Activated T-cell treated with anti-CD3 and anti-CD28 coated beads, Interleukin-2, amount 50 U/mL, for 72 hours (primary cell): ENCODE measurements around the gene TWSG1. TPM values are rescaled to one million over a fixed set of nuclear protein-coding genes. Genes with fewer than 3 reads are reported as not detected.
A peak's percentile ranks its signal among the peaks of the same experiment; 100 is the strongest.
"Not testable (repeated sequence)": the region's sequence is repeated elsewhere in the genome, so short reads cannot be mapped to it uniquely, and the experiment has no call there.

Experiments
- ATAC-seq, 2 donors: fragments of 150-1000 bp; cut with Tn5 transposase; replicated peaks in 1 of 2; 2 replicates each; pipeline ENCODE4 v1.10.0; 2021; ENCODE audit warnings: moderate library complexity in 2 of 2, mild to moderate bottlenecking in 1 of 2
- DNase-seq, 2 donors: peaks; one replicate each; pipeline ENCODE4 v3.0.0; 2021 to 2022; ENCODE audit warnings: mixed read lengths in 1 of 2
- H3K27ac Mint-ChIP-seq: one replicate; pipeline ENCODE4 v1.8.0; 2022; ENCODE audit warnings: mild to moderate bottlenecking, moderate library complexity, mixed read lengths
- H3K27me3 Mint-ChIP-seq: one replicate; pipeline ENCODE4 v1.8.0; 2022; ENCODE audit warnings: low read depth, mixed read lengths
- H3K36me3 Mint-ChIP-seq, 2 donors: one replicate each; pipeline ENCODE4 v1.8.0; 2022; ENCODE audit warnings: mixed read lengths in 2 of 2, mild to moderate bottlenecking in 1 of 2; ENCODE audit not compliant: insufficient read depth in 2 of 2
- H3K4me1 Mint-ChIP-seq: one replicate; pipeline ENCODE4 v1.8.0; 2022; ENCODE audit warnings: low read depth, mixed read lengths
- H3K4me3 Mint-ChIP-seq, 2 donors: one replicate each; pipeline ENCODE4 v1.8.0; 2022; ENCODE audit warnings: mild to moderate bottlenecking in 2 of 2, mixed read lengths in 2 of 2, moderate library complexity in 2 of 2
- H3K9me3 Mint-ChIP-seq, 2 donors: one replicate each; pipeline ENCODE4 v1.8.0; 2022; ENCODE audit warnings: mixed read lengths in 2 of 2
- total RNA-seq, 2 donors: library from RNA; stranded (reverse); gene quantifications; one replicate each; pipeline ENCODE4 v1.2.3, GENCODE V29; 2022

TWSG1 gene
- total RNA-seq, 2 donors from 2014 or later, result 10.3 to 16.4 TPM

DNA sequence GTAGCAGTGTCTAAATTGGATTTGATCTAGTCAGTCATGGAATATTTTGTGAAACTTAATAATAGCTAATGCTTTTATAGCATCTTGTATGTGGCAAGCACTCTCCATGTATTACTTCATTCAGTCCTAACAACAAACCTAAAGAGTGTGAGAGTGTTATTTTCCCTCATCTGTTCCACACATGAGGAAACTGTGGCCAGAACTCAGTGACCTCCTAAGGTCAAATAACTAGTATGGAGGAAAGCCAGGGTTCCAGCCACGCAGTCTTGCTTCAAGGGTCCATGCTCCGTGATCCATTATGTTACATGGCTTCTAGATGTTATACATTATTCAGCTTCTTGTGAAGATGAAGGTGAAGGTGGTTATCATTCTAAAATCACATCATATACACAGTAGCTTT, 45.5 kb downstream of the TWSG1 start:
- no peaks in the 10 kb centered on the region for H3K36me3 Mint-ChIP-seq
- H3K27ac Mint-ChIP-seq, result no peak overlapping the region
- ATAC-seq (no peak), DNase-seq (no peak)
- no peaks in the 10 kb centered on the region for H3K27me3 Mint-ChIP-seq
- H3K4me1 Mint-ChIP-seq, result no peaks in the 10 kb centered on the region
- H3K4me3 Mint-ChIP-seq, result no peak overlapping the region
- H3K9me3 Mint-ChIP-seq, result peaks cover 0 to 1% of the 10 kb centered on the region in 2 donors

- Mint-ChIP-seq H3K36me3 (no peaks in the 10 kb centered on the region), H3K27ac (no peak overlapping the region), H3K9me3 (peaks cover 0 to 1% of the 10 kb centered on the region in 2 donors), H3K4me3 (no peak overlapping the region), H3K4me1 (no peaks in the 10 kb centered on the region), H3K27me3 (no peaks in the 10 kb centered on the region)
- no peak for ATAC-seq
- DNase-seq, result no peak
Measured at GRCh38 chr18:9380621-9381395, 46.2 kb downstream of the TWSG1 start.

DNA sequence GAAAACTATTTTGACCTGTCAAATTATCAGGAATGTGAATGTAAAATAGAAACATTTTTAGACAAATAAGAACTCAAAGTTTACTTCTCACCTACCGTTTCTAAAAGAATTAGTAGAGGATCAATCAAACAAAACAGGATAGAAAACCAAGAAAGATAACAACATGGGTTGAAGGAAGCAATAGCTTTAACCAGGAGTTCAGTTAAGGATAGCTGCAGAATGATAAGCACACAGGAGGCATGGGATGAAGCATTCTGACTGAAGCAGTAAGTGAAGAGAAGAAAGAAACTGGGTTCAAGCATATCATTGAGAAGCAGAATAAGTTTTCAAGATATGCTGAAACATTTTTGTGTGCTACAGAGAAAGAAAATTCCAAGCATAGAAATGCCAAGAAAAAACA, 52.3 kb downstream of the TWSG1 start:
- no peak for ATAC-seq
- peaks cover 3 to 5% of the 10 kb centered on the region in 2 donors for H3K36me3 Mint-ChIP-seq

DNA sequence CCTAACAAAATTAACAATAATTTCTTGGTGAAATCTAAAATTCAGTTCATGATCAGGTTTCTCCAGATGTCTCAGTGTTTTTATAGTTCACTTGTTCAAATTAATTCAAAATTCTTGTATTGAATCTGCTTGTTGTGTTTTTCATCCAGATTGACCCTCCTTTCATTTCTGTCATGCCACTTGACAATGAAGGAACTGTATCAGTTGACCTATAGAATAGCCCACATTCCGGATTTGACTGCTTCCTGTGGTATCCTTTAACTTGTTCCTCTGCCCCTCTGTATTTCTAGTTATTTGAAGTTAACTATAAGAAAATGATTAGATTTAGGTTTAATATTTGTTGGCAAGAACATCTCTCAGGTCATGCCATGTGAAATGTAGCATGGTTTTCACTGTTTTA, 53.3 kb downstream of the TWSG1 start:
- DNase-seq, result no peak
- Mint-ChIP-seq H3K27me3 (no peaks in the 10 kb centered on the region), H3K36me3 (peaks cover 5% of the 10 kb centered on the region in 2 donors), H3K27ac (no peak overlapping the region), H3K4me1 (no peaks in the 10 kb centered on the region), H3K9me3 (peaks cover 4% of the 10 kb centered on the region in 2 donors), H3K4me3 (no peak overlapping the region)
- no peak for ATAC-seq

More for the DNA sequence above, 52.3 kb downstream of the TWSG1 start:
- Mint-ChIP-seq H3K27me3 (no peaks in the 10 kb centered on the region), H3K27ac (no peak overlapping the region), H3K9me3 (peaks cover 4% of the 10 kb centered on the region in 2 donors), H3K4me1 (no peaks in the 10 kb centered on the region), H3K4me3 (no peak overlapping the region)
- no peak for DNase-seq

DNA sequence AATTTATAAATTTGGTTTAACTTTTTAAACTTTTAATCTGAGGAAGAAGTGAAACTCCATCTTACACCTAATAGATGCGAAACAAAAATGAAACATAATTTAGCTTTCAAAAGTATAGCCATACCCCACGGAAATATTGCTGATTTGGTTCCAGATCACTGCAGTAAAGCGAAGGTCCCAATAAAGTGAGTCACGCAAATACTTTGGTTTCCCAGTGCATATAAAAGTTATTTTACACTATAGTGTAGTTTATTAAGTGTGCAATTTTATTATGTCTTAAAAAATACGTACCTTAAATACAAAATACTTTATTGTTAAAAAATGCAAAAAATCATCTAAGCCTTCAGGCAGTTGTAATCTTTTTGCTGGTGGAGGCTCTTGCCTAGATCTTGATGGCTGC, 55.1 kb downstream of the TWSG1 start:
- H3K9me3 Mint-ChIP-seq, result peaks cover 4% of the 10 kb centered on the region in 2 donors
- peaks cover 5% of the 10 kb centered on the region in 2 donors for H3K36me3 Mint-ChIP-seq
- DNase-seq (no peak), ATAC-seq (no peak)
- H3K4me3 Mint-ChIP-seq, result no peak overlapping the region
- H3K4me1 Mint-ChIP-seq, result no peaks in the 10 kb centered on the region
- no peak overlapping the region for H3K27ac Mint-ChIP-seq
- no peaks in the 10 kb centered on the region for H3K27me3 Mint-ChIP-seq

DNA sequence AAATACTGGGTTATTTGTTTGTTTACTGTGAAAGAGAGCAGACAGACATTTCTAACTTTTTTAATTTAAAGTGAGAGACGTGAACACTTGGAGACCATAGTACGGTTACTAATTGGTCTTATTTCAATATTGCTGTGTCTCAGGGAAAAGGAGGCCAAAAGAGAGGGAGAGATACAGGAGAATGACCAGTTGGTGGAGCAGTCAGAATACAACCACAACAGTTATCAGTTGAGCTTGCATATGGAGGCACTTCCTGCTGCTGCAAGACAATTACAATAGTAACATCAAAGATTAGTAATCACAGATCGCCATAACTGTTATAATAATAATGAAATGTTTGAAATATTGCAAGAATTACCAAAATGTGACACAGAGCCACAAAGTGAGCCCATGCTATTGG, 58.2 kb downstream of the TWSG1 start:
- Mint-ChIP-seq H3K36me3 (peaks cover 5 to 6% of the 10 kb centered on the region in 2 donors), H3K27ac (no peak overlapping the region), H3K27me3 (no peaks in the 10 kb centered on the region), H3K4me1 (no peaks in the 10 kb centered on the region), H3K9me3 (peaks cover 4% of the 10 kb centered on the region in 2 donors), H3K4me3 (no peak overlapping the region)
- no peak for DNase-seq
- no peak for ATAC-seq

DNA sequence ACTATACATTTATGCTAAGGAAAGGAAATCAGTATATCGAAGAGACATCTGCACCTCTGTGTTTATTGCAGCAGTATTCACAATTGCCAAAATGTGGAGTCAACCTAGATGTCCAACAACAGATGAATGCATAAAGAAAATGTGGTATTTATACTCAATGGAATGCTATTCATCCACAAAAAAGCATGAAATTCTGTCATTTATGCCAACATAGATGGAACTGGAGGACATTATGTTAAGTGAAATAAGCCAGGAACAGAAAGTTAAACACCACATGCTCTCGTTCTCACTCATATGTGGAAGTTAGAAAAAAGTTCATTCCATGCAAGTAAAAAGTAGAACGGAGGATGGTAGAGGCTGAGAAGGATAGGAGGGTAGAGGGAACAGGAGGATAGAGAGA, 59.5 kb downstream of the TWSG1 start:
- DNase-seq (no peak), ATAC-seq (no peak)
- H3K9me3 Mint-ChIP-seq, result peaks cover 4% of the 10 kb centered on the region in 2 donors
- H3K4me3 Mint-ChIP-seq, result no peak overlapping the region
- no peaks in the 10 kb centered on the region for H3K4me1 Mint-ChIP-seq
- H3K36me3 Mint-ChIP-seq, result peaks cover 5 to 6% of the 10 kb centered on the region in 2 donors
- H3K27me3 Mint-ChIP-seq, result no peaks in the 10 kb centered on the region
- H3K27ac Mint-ChIP-seq, result no peak overlapping the region

DNA sequence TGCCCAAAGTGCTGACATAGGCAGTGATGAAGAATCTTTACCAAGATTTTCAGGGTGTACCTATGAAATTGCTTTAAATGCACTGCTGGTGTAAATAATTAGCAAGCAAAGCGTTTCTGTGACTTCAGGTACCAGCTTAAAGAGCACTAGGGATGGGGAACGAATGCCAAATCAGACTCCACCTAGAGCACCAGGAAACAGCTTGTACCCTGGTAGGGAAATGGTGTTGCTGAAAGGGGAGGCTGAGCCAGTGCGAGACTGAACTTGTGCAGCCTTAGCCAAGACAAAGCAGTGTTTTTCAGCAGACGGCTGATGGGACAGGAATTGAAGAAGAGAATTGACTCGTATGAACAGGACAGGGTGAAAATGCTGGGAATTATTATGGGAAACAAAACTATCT, 65.6 kb downstream of the TWSG1 start:
- ATAC-seq, result no peak
- H3K27me3 Mint-ChIP-seq, result no peaks in the 10 kb centered on the region

GRCh38 chr18:9401176-9401575, 66.6 kb downstream of the TWSG1 start:
- Mint-ChIP-seq H3K36me3 (peaks cover 0 to 2% of the 10 kb centered on the region in 2 donors), H3K27ac (no peak overlapping the region), H3K4me1 (peaks cover 7% of the 10 kb centered on the region), H3K27me3 (no peaks in the 10 kb centered on the region), H3K4me3 (no peak overlapping the region), H3K9me3 (no peaks in the 10 kb centered on the region)
- DNase-seq (no peak), ATAC-seq (no peak)

More for the DNA sequence above, 65.6 kb downstream of the TWSG1 start:
- DNase-seq, result no peak
- H3K4me3 Mint-ChIP-seq, result no peak overlapping the region
- no peak overlapping the region for H3K27ac Mint-ChIP-seq
- peaks cover 0 to 2% of the 10 kb centered on the region in 2 donors for H3K36me3 Mint-ChIP-seq
- H3K9me3 Mint-ChIP-seq, result no peaks in the 10 kb centered on the region
- peaks cover 7% of the 10 kb centered on the region for H3K4me1 Mint-ChIP-seq

DNA sequence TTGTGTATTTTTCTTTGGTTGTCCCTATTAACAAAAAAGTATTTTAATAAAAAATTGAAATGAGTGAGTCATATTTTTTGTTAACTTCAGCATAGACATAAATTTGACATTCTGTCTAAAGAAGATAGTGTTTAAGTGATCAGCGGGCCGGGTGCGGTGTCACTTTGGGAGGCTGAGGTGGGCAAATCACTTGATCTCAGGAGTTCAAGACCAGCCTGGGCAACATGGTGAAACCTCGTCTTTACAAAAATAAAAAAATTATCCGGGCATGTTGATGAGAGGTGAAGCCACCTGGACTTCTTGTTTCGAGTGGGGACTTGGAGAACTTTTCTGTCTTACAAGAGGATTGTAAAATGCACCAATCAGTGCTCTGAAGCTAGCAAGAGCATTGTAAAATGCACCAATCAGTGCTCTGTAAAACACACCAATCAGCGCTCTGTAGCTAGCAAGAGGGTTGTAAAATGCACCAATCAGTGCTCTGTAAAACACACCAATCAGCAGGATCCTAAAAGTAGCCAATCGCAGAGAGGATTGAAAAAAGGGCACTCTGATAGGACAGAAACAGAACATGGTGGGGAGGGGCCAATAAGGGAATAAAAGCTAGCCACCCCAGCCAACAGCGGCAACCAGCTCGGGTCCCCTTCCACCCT, 67.9 kb downstream of the TWSG1 start:
- not testable (repeated sequence) for H3K4me3 Mint-ChIP-seq, H3K36me3 Mint-ChIP-seq, H3K27me3 Mint-ChIP-seq, H3K4me1 Mint-ChIP-seq, H3K27ac Mint-ChIP-seq, H3K9me3 Mint-ChIP-seq, ATAC-seq, DNase-seq

DNA sequence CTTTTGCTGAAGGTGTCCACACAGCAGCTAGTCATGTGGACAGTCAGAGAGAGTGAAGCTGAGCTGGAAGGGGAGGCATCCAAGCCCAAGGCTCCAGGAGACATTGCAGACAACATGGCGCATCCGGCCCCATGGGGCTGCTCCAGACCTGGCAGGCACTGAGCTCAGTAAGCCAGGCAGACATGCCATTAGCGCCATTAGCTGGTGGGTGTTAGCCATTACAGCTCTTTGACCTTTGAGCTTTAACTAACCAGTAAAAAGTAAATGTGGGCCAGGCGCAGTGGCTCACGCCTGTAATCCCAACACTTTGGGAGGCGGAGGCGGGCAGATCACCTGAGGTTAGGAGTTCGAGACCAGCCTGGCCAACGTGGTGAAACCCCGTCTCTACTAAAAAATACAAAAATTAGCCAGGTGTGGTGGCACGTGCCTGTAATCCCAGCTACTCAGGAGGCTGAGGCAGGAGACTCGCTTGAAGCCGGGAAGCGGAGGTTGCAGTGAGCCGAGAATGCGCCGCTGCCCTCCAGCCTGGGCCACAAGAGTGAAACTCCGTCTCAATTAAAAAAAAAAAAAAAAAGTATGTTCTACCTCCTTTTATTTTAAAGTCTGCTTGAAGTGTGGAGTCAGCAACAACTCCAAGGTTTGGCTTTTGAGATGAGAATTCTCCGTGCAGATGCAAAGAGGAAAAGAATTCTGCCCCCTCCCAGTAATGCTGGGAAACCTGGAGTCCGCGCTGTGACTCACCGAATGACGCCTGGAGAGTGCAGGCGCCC, 69.4 kb downstream of the TWSG1 start:
- DNase-seq, result no peak
- H3K9me3 Mint-ChIP-seq, result no peaks in the 10 kb centered on the region

GRCh38 chr18:9404565-9405060, 70.0 kb downstream of the TWSG1 start:
- Mint-ChIP-seq H3K9me3 (no peaks in the 10 kb centered on the region), H3K4me1 (peaks cover 7% of the 10 kb centered on the region), H3K36me3 (no peaks in the 10 kb centered on the region), H3K27me3 (no peaks in the 10 kb centered on the region), H3K4me3 (peak overlapping the region; percentile 40 to 68), H3K27ac (no peak overlapping the region)
- peak; percentile 37 to 76 for ATAC-seq
- peak in 1 of 2 donors; percentile 25 for DNase-seq

More for the DNA sequence above, 69.4 kb downstream of the TWSG1 start:
- Mint-ChIP-seq H3K27me3 (no peaks in the 10 kb centered on the region), H3K36me3 (no peaks in the 10 kb centered on the region), H3K4me3 (peak overlapping the region; percentile 40 to 68), H3K4me1 (peaks cover 7% of the 10 kb centered on the region), H3K27ac (no peak overlapping the region)
- ATAC-seq, result no peak

GRCh38 chr18:9405130-9405529, 70.6 kb downstream of the TWSG1 start:
- Mint-ChIP-seq H3K4me3 (peak overlapping the region in 1 of 2 donors; percentile 23), H3K27me3 (no peaks in the 10 kb centered on the region), H3K9me3 (no peaks in the 10 kb centered on the region), H3K36me3 (no peaks in the 10 kb centered on the region), H3K4me1 (peaks cover 7% of the 10 kb centered on the region), H3K27ac (no peak overlapping the region)
- DNase-seq, result no peak
- ATAC-seq, result no peak
